NT2/D1 (cell line): ENCODE measurements around the gene LIMCH1.

Experiments
- YY1 ChIP-seq: IDR thresholded peaks from 2 replicates; pipeline ENCODE4 v1.6.1; 2011; ENCODE audit not compliant: insufficient read length, insufficient read depth
- ZNF274 ChIP-seq: IDR thresholded peaks from 2 replicates; pipeline ENCODE4 v1.6.1; 2011; ENCODE audit warnings: mild to moderate bottlenecking, low read depth, low read length

DNA sequence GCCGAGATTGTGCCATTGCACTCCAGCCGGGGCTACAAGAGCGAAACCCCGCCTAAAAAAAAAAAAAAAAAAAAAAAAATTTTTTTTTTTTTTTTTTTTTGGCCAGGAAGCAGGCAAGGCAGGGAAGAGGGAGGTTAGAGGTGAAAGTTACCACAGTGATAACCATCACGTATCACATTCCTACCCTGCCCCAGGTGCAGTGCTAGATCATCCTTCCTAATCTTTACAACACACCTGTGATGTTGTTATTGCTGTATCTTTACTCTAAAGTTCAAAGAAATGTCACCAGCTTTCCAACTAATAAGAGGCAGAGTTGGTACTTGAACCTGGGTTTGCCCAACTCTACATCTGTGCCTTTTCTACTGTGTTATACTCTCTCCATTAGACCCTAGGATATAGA is 7.2 kb upstream of the LIMCH1 start:
- TF ChIP-seq ZNF274 (no peak), YY1 (no peak)
